Measurements from ENCODE around the gene MATK.

Gene MATK

GRCh38 chr19:3746371-3747056 lies 39.7 kb downstream of the MATK start:
- DNase-seq, result no peak

- DNase-seq, result no peak
These were observed 40.7 kb downstream of the MATK start for GRCh38 chr19:3745363-3746045.

GRCh38 chr19:3743486-3743885 lies 42.7 kb downstream of the MATK start:
- DNase-seq, result no peak

- DNase-seq, result no peak
These were observed 45.8 kb downstream of the MATK start for GRCh38 chr19:3740431-3740830.

- DNase-seq, result no peak
These were observed 47.5 kb downstream of the MATK start for GRCh38 chr19:3738477-3739220.

GRCh38 chr19:3737487-3738205 lies 48.5 kb downstream of the MATK start:
- DNase-seq, result no peak

GRCh38 chr19:3736106-3736724 lies 50.0 kb downstream of the MATK start:
- no peak for DNase-seq

- DNase-seq, result no peak
These were observed 51.9 kb downstream of the MATK start for GRCh38 chr19:3734310-3734600.

- no peak for DNase-seq
These were observed 52.5 kb downstream of the MATK start for GRCh38 chr19:3733549-3734309.

GRCh38 chr19:3732108-3732507 lies 54.1 kb downstream of the MATK start:
- DNase-seq, result no peak

- DNase-seq, result no peak
These were observed 55.7 kb downstream of the MATK start for GRCh38 chr19:3730457-3730958.
